Gastroesophageal sphincter (tissue), 4 donors: ENCODE results near the gene ASB13. TPM values are rescaled to one million over a fixed set of nuclear protein-coding genes. Genes with fewer than 3 reads are reported as not detected.

Experiments used
- ATAC-seq: fragments of 150-250 bp; one replicate; pipeline ENCODE4 v1.9.1; 2016; ENCODE audit warnings: mild to moderate bottlenecking, moderate library complexity
- H3K27ac ChIP-seq, 4 donors: fragments of 200-600 bp; sonication (generic) in 3 of 4; 1 replicate in 3 of 4; 2 replicates in 1 of 4; pipeline ENCODE4 v1.5.1; 2016 to 2019
- H3K27me3 ChIP-seq: fragments of 200-600 bp; sonication (generic); one replicate; pipeline ENCODE4 v1.5.1; 2019
- H3K36me3 ChIP-seq, 2 donors: fragments of 200-600 bp; sonication (generic); one replicate each; pipeline ENCODE4 v1.5.1; 2019; ENCODE audit warnings: control low read depth in 1 of 2
- H3K4me1 ChIP-seq, 3 donors: fragments of 200-600 bp; sonication (generic); 1 replicate in 2 of 3; 2 replicates in 1 of 3; pipeline ENCODE4 v1.5.1; 2016 to 2019; ENCODE audit warnings: control low read depth in 2 of 3
- H3K4me3 ChIP-seq, 2 donors: fragments of 200-600 bp; sonication (generic); one replicate each; pipeline ENCODE4 v1.5.1; 2019; ENCODE audit warnings: mild to moderate bottlenecking in 1 of 2, moderate library complexity in 1 of 2
- H3K9me3 ChIP-seq, 3 donors: fragments of 200-600 bp; sonication (generic); one replicate each; pipeline ENCODE4 v1.5.1; 2017 to 2019; ENCODE audit warnings: control low read depth in 2 of 3
- CTCF ChIP-seq, 4 experiments: fragments of 200-600 bp in 2 of 4; fragments of 450-650 bp in 2 of 4; sonication (generic) in 1 of 4; IDR thresholded peaks; one replicate each; pipeline ENCODE4 v1.5.1; 2017 to 2019; ENCODE audit warnings: antibody characterized with exemption in 4 of 4, mild to moderate bottlenecking in 2 of 4, moderate library complexity in 2 of 4
- EP300 ChIP-seq: sonication (generic); formaldehyde crosslinking; IDR thresholded peaks from one replicate; pipeline ENCODE4 v1.6.1; 2017; ENCODE audit warnings: antibody characterized with exemption, mild to moderate bottlenecking
- POLR2A ChIP-seq, 2 donors: fragments of 450-650 bp; IDR thresholded peaks; one replicate each; pipeline ENCODE4 v1.6.1; 2017; ENCODE audit warnings: antibody characterized with exemption in 2 of 2, mild to moderate bottlenecking in 2 of 2, moderate library complexity in 1 of 2
- POLR2AphosphoS5 ChIP-seq: sonication (generic); formaldehyde crosslinking; IDR thresholded peaks from one replicate; pipeline ENCODE4 v1.6.1; 2017; ENCODE audit warnings: antibody characterized with exemption
- WGBS, 2 donors: methylation state at CpG; one replicate each; pipeline ENCODE4 v1.1.5; 2018; ENCODE audit warnings: low coverage in 1 of 2; 5-methylcytosine and 5-hydroxymethylcytosine counted together
- total RNA-seq, 4 donors: library from RNA; depleted of rRNA; stranded (reverse); fragments of >200 nt; gene quantifications; one replicate each; pipeline ENCODE4 v1.1.0, GENCODE V29; 2016

Gene ASB13
- total RNA-seq, 4 donors from 2014 or later = 17.6 to 39.6 (median 19.0) TPM

GRCh38 chr10:5648494-5649457 lies 17.6 kb downstream of the ASB13 start:
- H3K4me1 ChIP-seq = peaks cover 0 to 66% (median 6%) of the 10 kb centered on the region in 3 donors
- H3K4me3 ChIP-seq = no peak overlapping the region
- H3K27me3 ChIP-seq = no peaks in the 10 kb centered on the region
- no peak for ATAC-seq
- TF ChIP-seq POLR2AphosphoS5 (no peak), EP300 (no peak), POLR2A (IDR thresholded peaks at IDR 0.05) (no peak), CTCF (IDR thresholded peaks at IDR 0.05) (no peak)
- H3K9me3 ChIP-seq = no peaks in the 10 kb centered on the region
- no peak overlapping the region for H3K27ac ChIP-seq
- peaks cover 0 to 77% of the 10 kb centered on the region in 2 donors for H3K36me3 ChIP-seq
- 92 to 100% methylated on average over 5 to 21 of the region's 50 CpGs for WGBS, 2 donors

GRCh38 chr10:5647507-5648240 lies 18.7 kb downstream of the ASB13 start:
- TF ChIP-seq CTCF (IDR thresholded peaks at IDR 0.05) (no peak), POLR2AphosphoS5 (no peak), EP300 (no peak), POLR2A (IDR thresholded peaks at IDR 0.05) (no peak)
- Histone ChIP-seq H3K27me3 (no peaks in the 10 kb centered on the region), H3K27ac (no peak overlapping the region), H3K36me3 (peaks cover 0 to 76% of the 10 kb centered on the region in 2 donors), H3K4me1 (peaks cover 0 to 64% (median 7%) of the 10 kb centered on the region in 3 donors), H3K4me3 (no peak overlapping the region), H3K9me3 (no peaks in the 10 kb centered on the region)
- no peak for ATAC-seq
- WGBS, 2 donors = 77 to 87% methylated on average over 4 to 7 of the region's 11 CpGs

- H3K27me3 ChIP-seq = no peaks in the 10 kb centered on the region
- 8 to 80% methylated on average over 2 to 4 of the region's 21 CpGs for WGBS, 2 donors
- H3K9me3 ChIP-seq = no peaks in the 10 kb centered on the region
- TF ChIP-seq CTCF (IDR thresholded peaks at IDR 0.05) = no peak
- no peak for TF ChIP-seq POLR2AphosphoS5
- TF ChIP-seq EP300 = no peak
- TF ChIP-seq POLR2A (IDR thresholded peaks at IDR 0.05) = no peak
- peak overlapping the region in 3 of 4 donors; percentile 49 to 71 (median 66) for H3K27ac ChIP-seq
- H3K36me3 ChIP-seq = peaks cover 0 to 82% of the 10 kb centered on the region in 2 donors
- peak; percentile 18 for ATAC-seq
- H3K4me1 ChIP-seq = peaks cover 0 to 55% (median 4%) of the 10 kb centered on the region in 3 donors
- no peak overlapping the region for H3K4me3 ChIP-seq
Measured at GRCh38 chr10:5645944-5646617, 20.3 kb downstream of the ASB13 start.

- peak overlapping the region in 3 of 4 donors; percentile 46 to 71 (median 66) for H3K27ac ChIP-seq
- TF ChIP-seq POLR2AphosphoS5 = peak; percentile 13
- no peak for TF ChIP-seq POLR2A (IDR thresholded peaks at IDR 0.05)
Measured at GRCh38 chr10:5645375-5645774, 21.0 kb downstream of the ASB13 start.

GRCh38 chr10:5644930-5645329 lies 21.5 kb downstream of the ASB13 start:
- H3K27ac ChIP-seq = peak overlapping the region in 2 of 4 donors; percentile 66 to 71
- no peak for TF ChIP-seq CTCF (IDR thresholded peaks at IDR 0.05)
- TF ChIP-seq POLR2AphosphoS5 = no peak
- TF ChIP-seq EP300 = no peak
- TF ChIP-seq POLR2A (IDR thresholded peaks at IDR 0.05) = no peak
- 82 to 83% methylated on average over 6 of the region's 6 CpGs for WGBS, 2 donors
- H3K36me3 ChIP-seq = peaks cover 0 to 82% of the 10 kb centered on the region in 2 donors
- ATAC-seq = no peak
- no peak overlapping the region for H3K4me3 ChIP-seq
- peaks cover 0 to 43% (median 4%) of the 10 kb centered on the region in 3 donors for H3K4me1 ChIP-seq
- no peaks in the 10 kb centered on the region for H3K9me3 ChIP-seq
- H3K27me3 ChIP-seq = no peaks in the 10 kb centered on the region

More at GRCh38 chr10:5645375-5645774, 21.0 kb downstream of the ASB13 start:
- Histone ChIP-seq H3K27me3 (no peaks in the 10 kb centered on the region), H3K9me3 (no peaks in the 10 kb centered on the region), H3K36me3 (peaks cover 0 to 82% of the 10 kb centered on the region in 2 donors), H3K4me3 (no peak overlapping the region), H3K4me1 (peaks cover 0 to 48% (median 4%) of the 10 kb centered on the region in 3 donors)
- WGBS, 2 donors = 42 to 48% methylated on average over 4 to 8 of the region's 11 CpGs
- peak; percentile 46 for ATAC-seq
